Hepatocyte (in vitro differentiated cells): ENCODE data around the gene EHBP1. TPM values are rescaled to one million over a fixed set of nuclear protein-coding genes. Genes with fewer than 3 reads are reported as not detected.

Experiments used
- DNase-seq: peaks from one replicate; pipeline ENCODE4 v3.0.0-alpha.2; 2016; ENCODE audit warnings: low spot score
- H2AFZ ChIP-seq: fragments of 200-600 bp; sonication (generic); 2 replicates; pipeline ENCODE4 v1.6.0; 2016; ENCODE audit warnings: antibody characterized with exemption, mild to moderate bottlenecking
- H3K27ac ChIP-seq: fragments of 200-600 bp; sonication (generic); 2 replicates; pipeline ENCODE4 v1.5.1; 2016; ENCODE audit warnings: mild to moderate bottlenecking
- H3K27me3 ChIP-seq: fragments of 200-600 bp; sonication (generic); 2 replicates; pipeline ENCODE4 v1.6.1; 2016
- H3K36me3 ChIP-seq: fragments of 200-600 bp; sonication (generic); replicated peaks from 2 replicates; pipeline ENCODE4 v1.5.1; 2016; ENCODE audit warnings: low read depth; ENCODE audit not compliant: insufficient read depth
- H3K4me1 ChIP-seq: fragments of 200-600 bp; sonication (generic); 2 replicates; pipeline ENCODE4 v1.5.1; 2016; ENCODE audit warnings: mild to moderate bottlenecking, moderate library complexity; ENCODE audit not compliant: insufficient read depth
- H3K4me2 ChIP-seq: fragments of 200-600 bp; sonication (generic); 2 replicates; pipeline ENCODE4 v1.6.0; 2016
- H3K4me3 ChIP-seq: fragments of 200-600 bp; sonication (generic); 2 replicates; pipeline ENCODE4 v1.5.1; 2016; ENCODE audit warnings: mild to moderate bottlenecking
- H3K79me2 ChIP-seq: fragments of 200-600 bp; sonication (generic); 2 replicates; pipeline ENCODE4 v1.6.0; 2017; ENCODE audit warnings: mild to moderate bottlenecking
- H3K9me2 ChIP-seq: fragments of 200-600 bp; sonication (generic); replicated peaks from 2 replicates; pipeline ENCODE4 v1.6.0; 2017; ENCODE audit warnings: mild to moderate bottlenecking; ENCODE audit not compliant: insufficient read depth
- H3K9me3 ChIP-seq: fragments of 200-600 bp; sonication (generic); 2 replicates; pipeline ENCODE4 v1.5.1; 2016; ENCODE audit warnings: low read depth, mild to moderate bottlenecking
- H4K20me1 ChIP-seq: fragments of 200-600 bp; sonication (generic); 2 replicates; pipeline ENCODE4 v1.6.0; 2016; ENCODE audit warnings: mild to moderate bottlenecking; ENCODE audit not compliant: insufficient read depth, poor library complexity, severe bottlenecking
- CTCF ChIP-seq: fragments of 200-600 bp; sonication (generic); IDR thresholded peaks from 2 replicates; pipeline ENCODE4 v1.5.1; 2016; ENCODE audit warnings: antibody characterized with exemption, mild to moderate bottlenecking; ENCODE audit not compliant: poor library complexity
- EZH2 ChIP-seq: fragments of 200-600 bp; sonication (generic); IDR thresholded peaks from 2 replicates; pipeline ENCODE4 v1.6.1; 2016; ENCODE audit warnings: antibody characterized with exemption, mild to moderate bottlenecking, borderline replicate concordance
- EZH2phosphoT487 ChIP-seq: fragments of 200-600 bp; sonication (generic); IDR thresholded peaks from one replicate; pipeline ENCODE4 v1.6.1; 2018; ENCODE audit warnings: antibody characterized with exemption, mild to moderate bottlenecking, low read depth, moderate library complexity; ENCODE audit not compliant: unreplicated experiment, severe bottlenecking
- WGBS: methylation state at CpG from one replicate; pipeline ENCODE4 v1.1.6; 2016; ENCODE audit warnings: low lambda C conversion rate; ENCODE audit errors: missing lambda C conversion rate; 5-methylcytosine and 5-hydroxymethylcytosine counted together
- polyA plus RNA-seq: library from polyadenylated mRNA; unstranded; fragments of >200 nt; fragmentation: Nextera tagmentation; extraction: Ambion mirVana; gene quantifications from 2 replicates; pipeline ENCODE4 v1.2.1, GENCODE V29; 2016
- total RNA-seq: library from RNA; depleted of rRNA; stranded (reverse); fragments of >200 nt; gene quantifications from 2 replicates; pipeline ENCODE4 v1.2.3, GENCODE V29; 2014

The EHBP1 gene
- total and polyA plus RNA-seq, 2 experiments from 2014 or later, result 11.4 to 34.6 TPM

GRCh38 chr2:62884514-62884913 is 179.0 kb downstream of the EHBP1 start:
- Histone ChIP-seq H3K9me2 (no peaks in the 10 kb centered on the region), H2AFZ (no peak overlapping the region), H3K4me2 (no peak overlapping the region), H3K9me3 (peaks cover 2% of the 10 kb centered on the region), H3K4me1 (no peaks in the 10 kb centered on the region), H3K27me3 (no peaks in the 10 kb centered on the region), H3K4me3 (no peak overlapping the region), H3K79me2 (no peaks in the 10 kb centered on the region), H3K27ac (no peak overlapping the region), H4K20me1 (no peaks in the 10 kb centered on the region), H3K36me3 (no peaks in the 10 kb centered on the region)
- DNase-seq, result no peak
- 96% methylated on average over 1 of the region's 1 CpG for WGBS
- no peak for TF ChIP-seq EZH2
- TF ChIP-seq EZH2phosphoT487, result no peak
- no peak for TF ChIP-seq CTCF

- no peaks in the 10 kb centered on the region for H3K79me2 ChIP-seq
- H3K4me1 ChIP-seq, result no peaks in the 10 kb centered on the region
- H3K27me3 ChIP-seq, result no peaks in the 10 kb centered on the region
- no peak overlapping the region for H3K27ac ChIP-seq
- 96% methylated on average over 2 of the region's 2 CpGs for WGBS
- H3K36me3 ChIP-seq, result no peaks in the 10 kb centered on the region
- DNase-seq, result no peak
- no peak overlapping the region for H3K4me3 ChIP-seq
- H3K9me2 ChIP-seq, result no peaks in the 10 kb centered on the region
- H2AFZ ChIP-seq, result no peak overlapping the region
- H4K20me1 ChIP-seq, result peaks cover 2% of the 10 kb centered on the region
- no peaks in the 10 kb centered on the region for H3K9me3 ChIP-seq
- TF ChIP-seq CTCF (no peak), EZH2 (no peak), EZH2phosphoT487 (no peak)
- H3K4me2 ChIP-seq, result no peak overlapping the region
Measured at GRCh38 chr2:62894966-62895631, 189.6 kb downstream of the EHBP1 start.

GRCh38 chr2:62895632-62896009 is 190.1 kb downstream of the EHBP1 start:
- Histone ChIP-seq H3K36me3 (no peaks in the 10 kb centered on the region), H4K20me1 (peaks cover 2% of the 10 kb centered on the region), H3K79me2 (no peaks in the 10 kb centered on the region), H2AFZ (no peak overlapping the region), H3K4me2 (no peak overlapping the region), H3K4me1 (no peaks in the 10 kb centered on the region), H3K27me3 (no peaks in the 10 kb centered on the region), H3K4me3 (no peak overlapping the region), H3K9me2 (no peaks in the 10 kb centered on the region), H3K9me3 (no peaks in the 10 kb centered on the region), H3K27ac (no peak overlapping the region)
- TF ChIP-seq EZH2, result no peak
- no peak for TF ChIP-seq CTCF
- no peak for TF ChIP-seq EZH2phosphoT487
- no peak for DNase-seq
